Naive thymus-derived CD4-positive, alpha-beta T cell (primary cell): Measurements from ENCODE around the gene FRMPD4. TPM values are rescaled to one million over a fixed set of nuclear protein-coding genes. Genes with fewer than 3 reads are reported as not detected.

Experiments
- ATAC-seq: fragments of 150-1000 bp; cut with Tn5 transposase; 2 replicates; pipeline ENCODE4 v1.10.0; 2021; ENCODE audit warnings: mild to moderate bottlenecking, moderate library complexity
- CTCF ChIA-PET: fragments of 350-600 bp; sonication (Branson Sonifier 250); formaldehyde crosslinking; loops from one replicate; lab custom pipeline; 2021; ENCODE audit warnings: antibody characterized with exemption; lab: Charles Lee
- POLR2A ChIA-PET: fragments of 350-600 bp; sonication (Branson Sonifier 250); formaldehyde crosslinking; loops from one replicate; lab custom pipeline; 2021; ENCODE audit warnings: antibody characterized with exemption, inconsistent platforms; lab: Charles Lee
- DNase-seq, 9 donors: peaks; one replicate each; pipeline versions ENCODE4 v3.0.0 to v3.0.0-alpha.2; 2020 to 2022; ENCODE audit warnings: mixed read lengths in 1 of 9
- H3K27ac ChIP-seq: one replicate; pipeline ENCODE4 v1.7.0; 2013; ENCODE audit warnings: mild to moderate bottlenecking, low read depth, low read length, moderate library complexity
- H3K27me3 ChIP-seq, 2 donors: one replicate each; pipeline ENCODE4 v1.7.0; 2013; ENCODE audit warnings: low read length in 2 of 2, mild to moderate bottlenecking in 2 of 2, moderate library complexity in 2 of 2; ENCODE audit not compliant: control insufficient read depth in 2 of 2, insufficient read depth in 2 of 2
- H3K36me3 ChIP-seq, 3 experiments: 1 replicate in 2 of 3; 2 replicates in 1 of 3; pipeline ENCODE4 v1.7.0; 2013; ENCODE audit warnings: low read length in 3 of 3, mild to moderate bottlenecking in 3 of 3, moderate library complexity in 1 of 3; ENCODE audit not compliant: insufficient read depth in 3 of 3, control insufficient read depth in 2 of 3
- H3K4me1 ChIP-seq, 2 donors: one replicate each; pipeline ENCODE4 v1.7.0; 2013; ENCODE audit warnings: low read length in 2 of 2, mild to moderate bottlenecking in 2 of 2, moderate library complexity in 1 of 2; ENCODE audit not compliant: control insufficient read depth in 2 of 2, insufficient read depth in 2 of 2
- H3K4me3 ChIP-seq: 2 replicates; pipeline ENCODE4 v1.7.0; 2013; ENCODE audit warnings: mild to moderate bottlenecking, low read length
- H3K9me3 ChIP-seq, 3 experiments: 1 replicate in 2 of 3; 2 replicates in 1 of 3; pipeline ENCODE4 v1.7.0; 2013; ENCODE audit warnings: low read length in 3 of 3; ENCODE audit not compliant: control insufficient read depth in 2 of 3
- H3K27ac Mint-ChIP-seq, 9 donors: one replicate each; pipeline ENCODE4 v1.8.0; 2020 to 2022; ENCODE audit warnings: mixed read lengths in 9 of 9, mild to moderate bottlenecking in 8 of 9, moderate library complexity in 5 of 9, inconsistent platforms in 2 of 9
- H3K27me3 Mint-ChIP-seq, 5 donors: one replicate each; pipeline ENCODE4 v1.8.0; 2021 to 2022; ENCODE audit warnings: mixed read lengths in 5 of 5, mild to moderate bottlenecking in 1 of 5
- H3K36me3 Mint-ChIP-seq, 5 donors: one replicate each; pipeline ENCODE4 v1.8.0; 2020 to 2022; ENCODE audit warnings: mixed read lengths in 5 of 5, mild to moderate bottlenecking in 3 of 5, inconsistent platforms in 1 of 5
- H3K4me1 Mint-ChIP-seq, 7 donors: one replicate each; pipeline ENCODE4 v1.8.0; 2020 to 2022; ENCODE audit warnings: mixed read lengths in 7 of 7, mild to moderate bottlenecking in 3 of 7, inconsistent platforms in 1 of 7
- H3K4me3 Mint-ChIP-seq, 10 donors: one replicate each; pipeline ENCODE4 v1.8.0; 2020 to 2022; ENCODE audit warnings: mild to moderate bottlenecking in 10 of 10, mixed read lengths in 10 of 10, moderate library complexity in 6 of 10, inconsistent platforms in 2 of 10
- H3K9me3 Mint-ChIP-seq, 11 donors: one replicate each; pipeline ENCODE4 v1.8.0; 2020 to 2022; ENCODE audit warnings: mixed read lengths in 11 of 11, mild to moderate bottlenecking in 4 of 11, inconsistent platforms in 1 of 11, moderate library complexity in 1 of 11
- intact Hi-C, 2 donors: fragments of 100-400 bp; cut with micrococcal nuclease; formaldehyde crosslinking; loops; one replicate each; pipeline ENCODE4 v1.15.1; 2023
- polyA plus RNA-seq, 2 donors: library from polyadenylated mRNA; unstranded; fragments of 300-500 nt; fragmentation: Illumina TruSeq; gene quantifications; one replicate each; pipeline ENCODE4 v1.2.3, GENCODE V29; 2021
- total RNA-seq, 6 experiments: library from RNA in 5 of 6; stranded (reverse) in 5 of 6; gene quantifications; 1 replicate in 5 of 6; 2 replicates in 1 of 6; pipeline ENCODE4 v1.2.3 and lab custom pipeline; 2021 to 2026

FRMPD4 gene
- total and polyA plus RNA-seq, 7 experiments from 2014 or later = not detected

DNA sequence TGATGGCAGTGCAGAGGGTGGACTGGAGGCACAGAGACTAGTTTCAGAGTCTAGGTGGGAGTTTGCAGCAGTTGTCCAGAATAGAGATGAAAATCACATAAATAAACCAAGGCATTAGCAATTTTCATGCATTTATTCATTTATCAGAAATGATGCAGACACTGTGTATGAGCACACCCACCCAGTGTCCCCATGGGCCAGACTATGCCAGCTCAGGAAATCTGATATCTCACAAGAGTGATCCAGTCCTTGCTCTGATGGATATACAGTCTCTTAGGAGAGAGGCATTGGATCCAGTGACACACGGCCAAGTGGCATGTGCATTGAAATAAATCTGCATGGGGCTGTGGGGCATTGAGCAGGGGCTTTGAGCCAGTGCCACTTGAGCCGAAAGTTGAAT, 228.2 kb downstream of the FRMPD4 start:
- H3K36me3 ChIP-seq = no peaks in the 10 kb centered on the region

DNA sequence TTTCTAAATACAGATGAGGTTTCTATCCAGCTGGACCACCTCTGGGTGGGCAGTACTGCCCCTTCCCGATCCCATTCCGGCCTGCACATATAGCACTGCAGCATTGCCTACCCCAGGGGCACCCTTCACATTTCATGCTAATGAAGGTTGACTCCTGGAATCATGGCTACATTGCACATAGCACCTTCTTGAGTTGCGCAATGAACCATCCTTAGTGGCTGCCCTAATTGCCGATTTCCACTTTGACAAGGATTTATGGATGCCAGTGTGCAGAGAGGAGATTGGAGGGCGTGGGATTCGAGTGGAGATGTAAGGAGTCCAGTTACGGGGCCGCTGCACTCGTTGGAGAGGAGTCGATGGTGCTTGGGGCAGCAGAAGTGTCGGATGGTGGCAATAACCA, 229.0 kb downstream of the FRMPD4 start:
- no peak for ATAC-seq
- Histone ChIP-seq H3K27me3 (no peaks in the 10 kb centered on the region), H3K9me3 (no peaks in the 10 kb centered on the region), H3K4me3 (no peak overlapping the region), H3K27ac (no peak overlapping the region), H3K4me1 (no peaks in the 10 kb centered on the region), H3K36me3 (no peaks in the 10 kb centered on the region)
- ChIA-PET CTCF (no interaction called here), POLR2A (no interaction called here)
- Mint-ChIP-seq H3K27ac (no peak overlapping the region), H3K4me1 (no peaks in the 10 kb centered on the region), H3K9me3 (peaks cover 0 to 3% (median 0%) of the 10 kb centered on the region in 11 donors), H3K36me3 (no peaks in the 10 kb centered on the region), H3K27me3 (no peaks in the 10 kb centered on the region), H3K4me3 (no peak overlapping the region)
- intact Hi-C loops = no loop called here
- DNase-seq = no peak

More for the DNA sequence above, 228.2 kb downstream of the FRMPD4 start:
- intact Hi-C loops = no loop called here
- Histone ChIP-seq H3K27ac (no peak overlapping the region), H3K4me3 (no peak overlapping the region), H3K27me3 (no peaks in the 10 kb centered on the region), H3K9me3 (no peaks in the 10 kb centered on the region), H3K4me1 (no peaks in the 10 kb centered on the region)
- Mint-ChIP-seq H3K4me3 (no peak overlapping the region), H3K27me3 (no peaks in the 10 kb centered on the region), H3K4me1 (no peaks in the 10 kb centered on the region), H3K9me3 (peaks cover 0 to 4% (median 0%) of the 10 kb centered on the region in 11 donors), H3K36me3 (no peaks in the 10 kb centered on the region), H3K27ac (no peak overlapping the region)
- ATAC-seq = no peak
- DNase-seq = no peak
- POLR2A ChIA-PET = no interaction called here
- CTCF ChIA-PET = no interaction called here

GRCh38 chrX:12370497-12370986, 232.3 kb downstream of the FRMPD4 start:
- POLR2A ChIA-PET = no interaction called here
- no peak overlapping the region for H3K4me3 ChIP-seq
- H3K4me1 ChIP-seq = no peaks in the 10 kb centered on the region
- DNase-seq (no peak), ATAC-seq (no peak)
- intact Hi-C loops = no loop called here
- Mint-ChIP-seq H3K9me3 (peaks cover 0 to 3% (median 0%) of the 10 kb centered on the region in 11 donors), H3K27ac (no peak overlapping the region), H3K36me3 (no peaks in the 10 kb centered on the region), H3K27me3 (no peaks in the 10 kb centered on the region), H3K4me1 (peaks cover 0 to 1% (median 0%) of the 10 kb centered on the region in 7 donors), H3K4me3 (no peak overlapping the region)
- H3K36me3 ChIP-seq = no peaks in the 10 kb centered on the region
- CTCF ChIA-PET = no interaction called here
- no peaks in the 10 kb centered on the region for H3K9me3 ChIP-seq
- no peaks in the 10 kb centered on the region for H3K27me3 ChIP-seq
- H3K27ac ChIP-seq = no peak overlapping the region

- H3K36me3 ChIP-seq = no peaks in the 10 kb centered on the region
- CTCF ChIA-PET = no interaction called here
- Mint-ChIP-seq H3K4me3 (no peak overlapping the region), H3K27ac (no peak overlapping the region), H3K27me3 (no peaks in the 10 kb centered on the region), H3K36me3 (no peaks in the 10 kb centered on the region), H3K9me3 (peaks cover 0 to 3% (median 0%) of the 10 kb centered on the region in 11 donors), H3K4me1 (peaks cover 0 to 1% (median 0%) of the 10 kb centered on the region in 7 donors)
- H3K27me3 ChIP-seq = no peaks in the 10 kb centered on the region
- no peaks in the 10 kb centered on the region for H3K4me1 ChIP-seq
- H3K4me3 ChIP-seq = no peak overlapping the region
- POLR2A ChIA-PET = no interaction called here
- DNase-seq (no peak), ATAC-seq (no peak)
- H3K9me3 ChIP-seq = no peaks in the 10 kb centered on the region
- no peak overlapping the region for H3K27ac ChIP-seq
- intact Hi-C loops = no loop called here
These were observed 233.8 kb downstream of the FRMPD4 start for GRCh38 chrX:12372111-12372510.

DNA sequence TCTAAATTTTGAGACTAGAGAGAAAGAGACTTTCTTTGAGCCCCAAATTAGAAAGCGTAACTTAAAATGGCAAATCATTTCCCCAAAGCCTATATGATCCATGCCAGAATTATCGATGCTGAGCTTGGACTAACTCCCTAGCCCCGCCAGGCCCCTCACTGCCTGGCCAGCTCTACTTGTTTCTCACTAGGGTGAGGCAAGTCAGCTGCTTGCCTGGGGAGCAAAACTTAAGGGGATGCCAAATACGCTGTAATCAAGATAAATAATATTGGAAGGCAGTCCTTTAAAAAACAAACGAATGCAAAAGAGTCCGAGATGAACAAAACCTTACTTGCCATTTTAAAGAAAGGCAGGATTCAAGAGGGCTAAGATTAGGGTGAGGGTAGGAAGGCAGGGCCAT, 236.0 kb downstream of the FRMPD4 start:
- peaks cover 0 to 2% (median 0%) of the 10 kb centered on the region in 5 donors for H3K27me3 Mint-ChIP-seq
- no peaks in the 10 kb centered on the region for H3K36me3 ChIP-seq
- no peaks in the 10 kb centered on the region for H3K27me3 ChIP-seq
- H3K4me3 Mint-ChIP-seq = no peak overlapping the region
- CTCF ChIA-PET = no interaction called here
- H3K27ac Mint-ChIP-seq = no peak overlapping the region
- POLR2A ChIA-PET = no interaction called here
- H3K4me1 ChIP-seq = no peaks in the 10 kb centered on the region
- no peak for ATAC-seq
- no peak overlapping the region for H3K27ac ChIP-seq
- no peaks in the 10 kb centered on the region for H3K9me3 ChIP-seq
- H3K9me3 Mint-ChIP-seq = no peaks in the 10 kb centered on the region
- no peak for DNase-seq
- intact Hi-C loops = no loop called here
- no peaks in the 10 kb centered on the region for H3K36me3 Mint-ChIP-seq
- H3K4me3 ChIP-seq = no peak overlapping the region
- peaks cover 0 to 1% (median 0%) of the 10 kb centered on the region in 7 donors for H3K4me1 Mint-ChIP-seq

DNA sequence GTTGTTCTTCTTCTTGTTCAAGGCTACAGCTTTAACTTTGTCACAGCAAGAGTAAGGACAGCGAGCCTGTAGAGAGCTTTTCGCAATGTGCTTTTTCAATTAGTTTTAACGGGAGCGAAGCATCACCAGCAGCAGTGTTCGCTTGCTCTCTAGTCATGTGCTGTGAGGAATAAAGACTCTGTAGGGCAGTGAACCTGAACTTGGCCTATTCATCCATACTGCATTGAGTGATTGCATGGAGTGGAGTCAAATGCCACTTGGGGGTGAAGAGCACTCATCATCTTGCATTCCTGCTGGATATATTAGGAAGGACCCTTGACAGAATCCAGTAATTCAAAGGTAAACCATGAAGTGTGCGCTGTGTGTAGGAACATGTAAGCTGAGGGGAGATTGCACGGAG, 240.0 kb downstream of the FRMPD4 start:
- DNase-seq (no peak), ATAC-seq (no peak)
- Histone ChIP-seq H3K36me3 (no peaks in the 10 kb centered on the region), H3K27ac (no peak overlapping the region), H3K9me3 (no peaks in the 10 kb centered on the region), H3K4me1 (no peaks in the 10 kb centered on the region), H3K27me3 (no peaks in the 10 kb centered on the region), H3K4me3 (no peak overlapping the region)
- H3K36me3 Mint-ChIP-seq = no peaks in the 10 kb centered on the region
- peaks cover 0 to 1% (median 0%) of the 10 kb centered on the region in 7 donors for H3K4me1 Mint-ChIP-seq
- ChIA-PET POLR2A (no interaction called here), CTCF (no interaction called here)
- intact Hi-C loops = no loop called here
- H3K9me3 Mint-ChIP-seq = no peaks in the 10 kb centered on the region
- H3K4me3 Mint-ChIP-seq = no peak overlapping the region
- no peak overlapping the region for H3K27ac Mint-ChIP-seq
- H3K27me3 Mint-ChIP-seq = peaks cover 0 to 2% (median 0%) of the 10 kb centered on the region in 5 donors

GRCh38 chrX:12378706-12379105, 240.4 kb downstream of the FRMPD4 start:
- ATAC-seq (no peak), DNase-seq (no peak)
- Mint-ChIP-seq H3K4me1 (peaks cover 0 to 1% (median 0%) of the 10 kb centered on the region in 7 donors), H3K4me3 (no peak overlapping the region), H3K36me3 (no peaks in the 10 kb centered on the region), H3K27ac (no peak overlapping the region), H3K9me3 (no peaks in the 10 kb centered on the region), H3K27me3 (peaks cover 0 to 2% (median 0%) of the 10 kb centered on the region in 5 donors)
- Histone ChIP-seq H3K9me3 (no peaks in the 10 kb centered on the region), H3K27me3 (no peaks in the 10 kb centered on the region), H3K4me1 (no peaks in the 10 kb centered on the region), H3K4me3 (no peak overlapping the region), H3K36me3 (no peaks in the 10 kb centered on the region), H3K27ac (no peak overlapping the region)
- CTCF ChIA-PET = no interaction called here
- intact Hi-C loops = no loop called here
- POLR2A ChIA-PET = no interaction called here
